H1 (cell line): Measurements from ENCODE around the gene COL10A1. TPM values are rescaled to one million over a fixed set of nuclear protein-coding genes. Genes with fewer than 3 reads are reported as not detected.

ENCODE experiments used
- RXRA ChIP-seq: IDR thresholded peaks from 2 replicates; pipeline ENCODE4 v1.6.1; 2011; ENCODE audit warnings: low read depth, mild to moderate bottlenecking, low read length, moderate library complexity; ENCODE audit not compliant: insufficient read depth
- polyA plus RNA-seq, 7 experiments: library from polyadenylated mRNA; depleted of rRNA in 3 of 7; stranded (reverse) in 5 of 7; unstranded in 2 of 7; fragments of >200 nt in 5 of 7; fragments of 200-250 nt in 2 of 7; gene quantifications; 1 replicate in 5 of 7; 2 replicates in 1 of 7; 4 replicates in 1 of 7; pipeline versions ENCODE4 v1.2.1 to v1.2.3, GENCODE V29; 2011 to 2013; ENCODE audit warnings: missing spikeins in 2 of 7, mixed read lengths in 2 of 7
- total RNA-seq: library from RNA; stranded (reverse); fragmentation: NEBNext Ultra II Directional; extraction: Animal tissue kit (Norgen Biotek cat#: 25700); gene quantifications from 2 replicates; pipeline ENCODE4 v1.2.1, GENCODE V29; 2021

Gene COL10A1
- total and polyA plus RNA-seq, 2 of the 8 experiments (the other 6 are each of a cell fraction or from before 2014, with no cell fraction given) = not detected

- no peak for TF ChIP-seq RXRA
Observed at GRCh38 chr6:116070101-116070500, 55.8 kb downstream of the COL10A1 start (continued).

Other genes with a start within 250 kb of the COL10A1 start
- 0.19 and 0.24 TPM in 2 replicates for gene FRK, start 65.2 kb downstream of the COL10A1 start, total RNA-seq
- 0.06 and 0.11 TPM in 2 replicates for gene FRK, start 65.2 kb downstream of the COL10A1 start, polyA plus RNA-seq (2011; rRNA removed)
- gene NT5DC1, start 25.3 kb downstream of the COL10A1 start, total RNA-seq = 72.7 and 77.9 TPM in 2 replicates
- 25.3 and 27.3 TPM in 2 replicates for gene NT5DC1, start 25.3 kb downstream of the COL10A1 start, polyA plus RNA-seq (2011; rRNA removed)
- gene TSPYL4, start 127.9 kb upstream of the COL10A1 start, total RNA-seq = 22.6 and 23.3 TPM in 2 replicates
- gene TSPYL4, start 127.9 kb upstream of the COL10A1 start, polyA plus RNA-seq (2011; rRNA removed) = 16.7 and 20.5 TPM in 2 replicates
- gene TSPYL1, start 153.8 kb upstream of the COL10A1 start, total RNA-seq = 77.9 and 79.1 TPM in 2 replicates
- 31.5 and 33.2 TPM in 2 replicates for gene TSPYL1, start 153.8 kb upstream of the COL10A1 start, polyA plus RNA-seq (2011; rRNA removed)
- 88.0 and 94.4 TPM in 2 replicates for gene DSE, start 244.8 kb upstream of the COL10A1 start, total RNA-seq
- 32.5 and 41.8 TPM in 2 replicates for gene DSE, start 244.8 kb upstream of the COL10A1 start, polyA plus RNA-seq (2011; rRNA removed)